Measurements from ENCODE around the gene ZDHHC19. TPM values are rescaled to one million over a fixed set of nuclear protein-coding genes. Genes with fewer than 3 reads are reported as not detected.

ZDHHC19 gene
- total RNA-seq, 1 donor from 2014 or later, result not detected

DNA sequence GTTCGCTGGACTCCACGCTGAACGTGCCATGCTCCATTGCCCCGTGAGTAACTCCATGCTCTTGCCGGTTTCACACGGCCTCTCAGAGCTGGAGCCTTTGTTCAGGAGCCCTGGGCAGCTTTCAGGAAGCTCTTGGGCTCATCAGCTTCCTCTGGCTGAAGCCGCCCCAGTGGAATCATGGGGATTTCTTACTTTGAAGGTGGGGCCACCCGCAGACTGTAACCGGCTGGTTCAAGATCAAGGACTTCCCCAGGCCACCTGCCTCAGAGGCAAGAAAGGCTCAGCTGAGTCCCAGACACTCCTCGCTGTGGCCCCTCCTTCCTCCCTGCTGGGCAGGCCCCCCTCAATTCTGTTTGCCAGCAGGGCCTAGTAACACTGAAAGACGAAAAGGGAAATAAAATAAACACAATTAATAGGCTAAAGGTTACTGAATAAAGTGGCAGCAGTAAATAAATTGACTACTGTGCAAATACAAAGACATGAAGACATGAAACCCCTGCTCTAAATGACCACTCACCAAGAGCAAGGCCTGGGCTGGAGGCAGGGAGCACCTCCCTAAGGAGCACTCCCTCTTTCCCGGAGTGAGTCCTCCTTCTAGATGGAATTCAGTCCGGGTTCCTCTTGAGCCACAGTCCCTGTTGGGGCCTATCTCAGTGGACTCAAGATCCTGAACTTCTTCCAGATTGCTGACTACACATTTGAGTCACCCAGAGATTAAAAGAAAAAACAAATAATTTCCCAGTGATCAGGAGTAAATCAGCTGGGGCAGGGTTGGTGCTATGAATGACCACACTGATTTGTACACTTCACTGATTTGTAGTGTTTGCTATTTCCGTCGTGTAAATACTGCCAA is 51.0 kb downstream of the ZDHHC19 start:
- no peaks in the 10 kb centered on the region for H3K27me3 ChIP-seq (ENCODE audit: control insufficient read depth, insufficient read depth, low read length)
- no peaks in the 10 kb centered on the region for H3K36me3 ChIP-seq (ENCODE audit: control insufficient read depth, insufficient read depth, low read length)
- no peak overlapping the region for H3K4me3 ChIP-seq (ENCODE audit: low read depth, low read length)
- TF ChIP-seq, protein P1, sequence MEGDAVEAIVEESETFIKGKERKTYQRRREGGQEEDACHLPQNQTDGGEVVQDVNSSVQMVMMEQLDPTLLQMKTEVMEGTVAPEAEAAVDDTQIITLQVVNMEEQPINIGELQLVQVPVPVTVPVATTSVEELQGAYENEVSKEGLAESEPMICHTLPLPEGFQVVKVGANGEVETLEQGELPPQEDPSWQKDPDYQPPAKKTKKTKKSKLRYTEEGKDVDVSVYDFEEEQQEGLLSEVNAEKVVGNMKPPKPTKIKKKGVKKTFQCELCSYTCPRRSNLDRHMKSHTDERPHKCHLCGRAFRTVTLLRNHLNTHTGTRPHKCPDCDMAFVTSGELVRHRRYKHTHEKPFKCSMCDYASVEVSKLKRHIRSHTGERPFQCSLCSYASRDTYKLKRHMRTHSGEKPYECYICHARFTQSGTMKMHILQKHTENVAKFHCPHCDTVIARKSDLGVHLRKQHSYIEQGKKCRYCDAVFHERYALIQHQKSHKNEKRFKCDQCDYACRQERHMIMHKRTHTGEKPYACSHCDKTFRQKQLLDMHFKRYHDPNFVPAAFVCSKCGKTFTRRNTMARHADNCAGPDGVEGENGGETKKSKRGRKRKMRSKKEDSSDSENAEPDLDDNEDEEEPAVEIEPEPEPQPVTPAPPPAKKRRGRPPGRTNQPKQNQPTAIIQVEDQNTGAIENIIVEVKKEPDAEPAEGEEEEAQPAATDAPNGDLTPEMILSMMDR (IDR thresholded peaks at IDR 0.05; ENCODE audit: insufficient read depth, low read length, poor library complexity, severe bottlenecking), result no peak
- DNase-seq (ENCODE audit: low read depth), result no peak

DNA sequence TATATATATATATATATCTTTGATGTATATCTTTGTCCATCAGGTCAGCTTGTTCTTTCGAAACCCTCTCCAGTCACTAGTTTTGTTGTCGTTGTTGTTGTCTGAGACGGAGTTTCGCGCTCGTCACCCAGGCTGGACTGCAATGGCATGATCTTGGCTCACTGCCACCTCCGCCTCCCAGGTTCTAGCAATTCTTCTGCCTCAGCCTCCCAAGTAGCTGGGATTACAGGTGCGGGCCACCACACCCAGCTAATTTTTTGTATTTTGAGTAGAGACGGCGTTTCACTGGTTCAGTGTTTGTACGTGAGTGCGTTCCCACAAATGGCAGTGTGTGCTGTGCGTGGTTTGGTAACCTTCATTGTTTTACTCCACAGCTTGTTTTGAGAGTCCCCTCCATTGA is 51.7 kb downstream of the ZDHHC19 start:
- TF ChIP-seq, protein P1 (IDR thresholded peaks at IDR 0.05; ENCODE audit: insufficient read depth, low read length, poor library complexity, severe bottlenecking), result no peak
- no peak for DNase-seq (ENCODE audit: low read depth)
- Histone ChIP-seq H3K27me3 (ENCODE audit: control insufficient read depth, insufficient read depth, low read length) (no peaks in the 10 kb centered on the region), H3K4me3 (ENCODE audit: low read depth, low read length) (no peak overlapping the region), H3K36me3 (ENCODE audit: control insufficient read depth, insufficient read depth, low read length) (no peaks in the 10 kb centered on the region)

DNA sequence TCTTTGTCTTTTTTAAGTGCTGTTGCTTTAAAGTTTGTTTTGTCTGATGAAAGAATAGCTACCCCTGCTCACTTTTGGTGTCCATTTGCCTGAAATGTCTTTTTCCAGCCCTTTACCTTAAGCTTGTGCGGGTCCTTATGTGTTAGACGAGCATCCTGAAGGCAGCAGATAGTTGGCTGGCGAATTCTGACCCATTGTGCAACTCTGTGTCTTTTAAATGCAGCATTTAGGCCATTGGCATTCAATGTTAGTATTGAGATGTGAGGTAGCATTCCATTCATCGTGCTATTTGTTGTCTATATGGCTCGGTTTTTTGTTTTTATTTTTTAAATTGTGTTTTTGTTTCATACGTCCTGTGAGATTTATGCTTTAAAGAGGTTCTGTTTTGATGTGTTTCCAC is 55.0 kb downstream of the ZDHHC19 start:
- no peak for DNase-seq (ENCODE audit: low read depth)
- H3K36me3 ChIP-seq (ENCODE audit: control insufficient read depth, insufficient read depth, low read length), result no peaks in the 10 kb centered on the region
- no peaks in the 10 kb centered on the region for H3K27me3 ChIP-seq (ENCODE audit: control insufficient read depth, insufficient read depth, low read length)
- TF ChIP-seq, protein P1 (IDR thresholded peaks at IDR 0.05; ENCODE audit: insufficient read depth, low read length, poor library complexity, severe bottlenecking), result no peak
- no peak overlapping the region for H3K4me3 ChIP-seq (ENCODE audit: low read depth, low read length)

DNA sequence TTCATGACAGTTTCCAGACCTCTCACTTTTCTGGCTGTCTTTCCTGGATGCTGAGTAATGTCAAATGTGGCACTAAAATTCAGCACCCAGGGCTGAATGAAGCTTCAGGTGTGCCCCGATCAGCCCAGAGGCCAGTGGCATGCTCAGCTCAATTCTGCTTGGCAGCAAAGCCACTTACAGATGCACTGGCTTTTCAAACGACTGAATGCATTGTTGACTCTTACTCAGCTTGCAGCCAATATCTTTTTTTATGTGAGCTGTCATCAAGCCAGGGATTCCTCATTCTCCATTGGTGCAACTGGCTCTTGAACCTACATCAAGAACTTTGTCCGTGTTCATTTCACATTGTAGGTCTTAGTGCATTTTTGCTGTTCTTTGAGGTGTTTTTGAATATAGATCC is 60.7 kb downstream of the ZDHHC19 start:
- H3K27me3 ChIP-seq (ENCODE audit: control insufficient read depth, insufficient read depth, low read length), result no peaks in the 10 kb centered on the region
- TF ChIP-seq, protein P1 (IDR thresholded peaks at IDR 0.05; ENCODE audit: insufficient read depth, low read length, poor library complexity, severe bottlenecking), result no peak
- no peaks in the 10 kb centered on the region for H3K36me3 ChIP-seq (ENCODE audit: control insufficient read depth, insufficient read depth, low read length)
- no peak overlapping the region for H3K4me3 ChIP-seq (ENCODE audit: low read depth, low read length)
- DNase-seq (ENCODE audit: low read depth), result no peak

DNA sequence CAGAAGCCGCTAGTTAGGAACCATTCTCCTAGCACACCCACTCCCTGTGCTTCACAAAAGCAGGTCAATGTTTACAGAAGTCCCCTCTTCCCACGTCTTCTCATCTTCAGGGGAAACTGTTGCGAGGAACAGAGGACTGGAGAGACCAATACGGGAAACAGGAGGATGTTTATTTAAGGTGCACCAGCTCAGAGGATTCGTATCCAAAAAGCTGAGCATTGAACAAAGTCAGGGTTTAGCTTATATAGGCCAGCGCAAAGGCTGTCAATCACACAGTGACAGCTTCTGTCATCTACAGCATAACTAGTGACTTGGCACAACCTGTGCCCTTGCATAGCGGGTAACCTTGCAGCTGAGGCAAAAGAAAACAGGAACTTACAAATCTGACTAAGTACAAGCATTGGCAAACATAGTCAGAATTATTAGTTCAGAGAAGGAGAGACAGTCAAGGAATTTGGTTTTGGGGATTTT is 61.3 kb downstream of the ZDHHC19 start:
- Histone ChIP-seq H3K27me3 (ENCODE audit: control insufficient read depth, insufficient read depth, low read length) (no peaks in the 10 kb centered on the region), H3K4me3 (ENCODE audit: low read depth, low read length) (no peak overlapping the region), H3K36me3 (ENCODE audit: control insufficient read depth, insufficient read depth, low read length) (no peaks in the 10 kb centered on the region)
- TF ChIP-seq, protein P1 (IDR thresholded peaks at IDR 0.05; ENCODE audit: insufficient read depth, low read length, poor library complexity, severe bottlenecking), result no peak
- DNase-seq (ENCODE audit: low read depth), result no peak
